Right lobe of liver (tissue), 6 donors: ENCODE measurements around the gene DNM3. TPM values are rescaled to one million over a fixed set of nuclear protein-coding genes. Genes with fewer than 3 reads are reported as not detected.
A peak's percentile ranks its signal among the peaks of the same experiment; 100 is the strongest.

Source experiments
- ATAC-seq, 4 donors: fragments of 200-7000 bp; cut with Tn5 transposase; one replicate each; pipeline ENCODE4 v1.9.1; 2020; ENCODE audit warnings: mild to moderate bottlenecking in 4 of 4, moderate library complexity in 4 of 4
- DNase-seq, 3 donors: peaks; one replicate each; pipeline ENCODE4 v3.0.0-alpha.2; 2020
- H3K27ac ChIP-seq, 3 donors: fragments of 200-600 bp; one replicate each; pipeline ENCODE4 v1.8.0; 2022
- H3K27me3 ChIP-seq, 2 donors: fragments of 200-600 bp; one replicate each; pipeline ENCODE4 v1.8.0; 2022
- H3K36me3 ChIP-seq, 4 donors: fragments of 200-600 bp; sonication (generic) in 1 of 4; one replicate each; pipeline versions ENCODE4 v1.5.1 to v1.8.0; 2017 to 2022; ENCODE audit warnings: control low read depth in 1 of 4
- H3K4me1 ChIP-seq, 4 donors: fragments of 200-600 bp; sonication (generic) in 1 of 4; one replicate each; pipeline versions ENCODE4 v1.5.1 to v1.8.0; 2017 to 2022; ENCODE audit warnings: control low read depth in 1 of 4
- H3K4me3 ChIP-seq, 3 donors: fragments of 200-600 bp; one replicate each; pipeline ENCODE4 v1.8.0; 2022
- H3K9me3 ChIP-seq, 4 donors: fragments of 200-600 bp; sonication (generic) in 1 of 4; one replicate each; pipeline versions ENCODE4 v1.5.1 to v1.8.0; 2017 to 2022; ENCODE audit warnings: control low read depth in 1 of 4
- CTCF ChIP-seq, 4 donors: fragments of 200-600 bp in 3 of 4; fragments of 450-650 bp in 1 of 4; IDR thresholded peaks; one replicate each; pipeline versions ENCODE4 v1.5.1 to v1.8.0; 2016 to 2022; ENCODE audit warnings: antibody characterized with exemption in 4 of 4, mild to moderate bottlenecking in 2 of 4
- POLR2A ChIP-seq: fragments of 450-650 bp; IDR thresholded peaks from one replicate; pipeline ENCODE4 v1.6.1; 2017; ENCODE audit warnings: antibody characterized with exemption, mild to moderate bottlenecking
- WGBS: methylation state at CpG from one replicate; pipeline ENCODE4 v1.1.6; 2018; ENCODE audit warnings: low coverage, low lambda C conversion rate; ENCODE audit not compliant: insufficient coverage; ENCODE audit errors: missing lambda C conversion rate; 5-methylcytosine and 5-hydroxymethylcytosine counted together
- intact Hi-C, 2 donors: fragments of 100-400 bp; cut with DNase I; formaldehyde crosslinking; loops; one replicate each; pipeline versions ENCODE4 v1.11.2 to v1.14.1; 2022
- total RNA-seq, 6 experiments: library from RNA; depleted of rRNA in 2 of 6; stranded (reverse); fragments of >200 nt in 2 of 6; fragmentation: NEBNext Ultra II Directional in 3 of 6; extraction: Animal tissue kit (Norgen Biotek cat#: 25700) in 3 of 6; gene quantifications; one replicate each; pipeline versions ENCODE4 v1.1.0 to v1.2.4, GENCODE V29; 2016 to 2023
- donor health status: DM: no; HTN: yes; CAD: no.
- donor health status: DM: no; HTN: no; CAD: no.
- donor health status: DM: no; HTN: no; CAD: no.
- donor health status: DM: no; HTN: yes; CAD: no.
- donor health status: DM: no; HTN: yes; CAD: no.

DNM3 gene
- total RNA-seq, 6 experiments from 2014 or later = 0.29 to 0.92 (median 0.43) TPM

GRCh38 chr1:172138634-172139033 is 297.3 kb downstream of the DNM3 start:
- Histone ChIP-seq H3K27ac (no peak overlapping the region), H3K4me1 (no peaks in the 10 kb centered on the region), H3K36me3 (no peaks in the 10 kb centered on the region), H3K4me3 (no peak overlapping the region), H3K9me3 (no peaks in the 10 kb centered on the region), H3K27me3 (no peaks in the 10 kb centered on the region)
- WGBS = 82% methylated on average over 2 of the region's 2 CpGs
- intact Hi-C loops = no loop called here
- no peak for DNase-seq
- TF ChIP-seq CTCF (IDR thresholded peaks at IDR 0.05) = no peak
- TF ChIP-seq POLR2A = no peak
- ATAC-seq = no peak

GRCh38 chr1:172139196-172139595 is 297.9 kb downstream of the DNM3 start:
- Histone ChIP-seq H3K9me3 (no peaks in the 10 kb centered on the region), H3K4me1 (no peaks in the 10 kb centered on the region), H3K27me3 (no peaks in the 10 kb centered on the region), H3K4me3 (no peak overlapping the region), H3K36me3 (no peaks in the 10 kb centered on the region), H3K27ac (no peak overlapping the region)
- DNase-seq (no peak), ATAC-seq (no peak)
- WGBS = 67% methylated on average over 1 of the region's 1 CpG
- intact Hi-C loops = no loop called here
- no peak for TF ChIP-seq POLR2A
- no peak for TF ChIP-seq CTCF (IDR thresholded peaks at IDR 0.05)

DNA sequence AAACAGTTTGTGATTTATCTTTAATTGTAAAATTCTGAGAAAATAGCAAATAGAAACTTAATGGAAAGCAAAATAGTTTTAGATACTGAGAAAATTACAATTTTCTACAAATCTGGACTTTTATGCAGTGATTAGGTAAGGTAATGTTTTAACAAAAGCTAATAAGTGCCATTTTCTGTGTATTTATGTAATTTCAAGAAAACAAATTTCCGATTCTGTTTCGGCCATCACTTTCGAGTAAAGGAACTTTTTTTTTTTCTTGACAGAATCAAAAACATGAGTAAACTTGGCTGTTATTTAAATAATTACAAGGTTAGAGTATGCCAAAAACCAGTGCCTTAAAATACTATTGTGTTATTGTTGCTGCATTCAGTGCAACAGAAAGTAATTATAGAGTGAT is 298.8 kb downstream of the DNM3 start:
- H3K4me3 ChIP-seq = no peak overlapping the region
- H3K9me3 ChIP-seq = no peaks in the 10 kb centered on the region
- H3K27ac ChIP-seq = peak overlapping the region in 2 of 3 donors; percentile 6 to 28
- DNase-seq = no peak
- intact Hi-C loops = no loop called here
- no peaks in the 10 kb centered on the region for H3K36me3 ChIP-seq
- ATAC-seq = no peak
- H3K27me3 ChIP-seq = no peaks in the 10 kb centered on the region
- TF ChIP-seq POLR2A (no peak), CTCF (IDR thresholded peaks at IDR 0.05) (no peak)
- H3K4me1 ChIP-seq = no peaks in the 10 kb centered on the region
- 80% methylated on average over 3 of the region's 3 CpGs for WGBS

DNA sequence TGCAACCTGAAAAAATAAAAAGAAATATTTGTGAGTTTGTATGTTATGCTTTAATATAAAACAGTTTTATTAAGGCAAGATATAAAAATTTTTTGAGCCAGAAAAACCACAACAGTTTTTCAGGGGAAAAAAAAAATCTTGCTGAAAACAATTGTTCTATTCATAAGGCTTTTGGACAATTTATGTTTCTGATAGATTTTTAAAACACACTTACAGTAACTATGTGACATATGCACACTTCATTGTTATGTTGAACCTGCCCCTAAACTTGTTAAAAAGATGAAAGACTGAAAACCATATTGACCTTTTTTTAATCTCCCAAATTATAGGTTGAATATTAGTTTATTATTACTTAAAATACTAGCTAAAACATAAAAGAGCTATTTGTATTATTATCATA is 299.3 kb downstream of the DNM3 start:
- no peak for ATAC-seq
- no peak overlapping the region for H3K4me3 ChIP-seq
- TF ChIP-seq CTCF (IDR thresholded peaks at IDR 0.05) = no peak
- no peak for TF ChIP-seq POLR2A

DNA sequence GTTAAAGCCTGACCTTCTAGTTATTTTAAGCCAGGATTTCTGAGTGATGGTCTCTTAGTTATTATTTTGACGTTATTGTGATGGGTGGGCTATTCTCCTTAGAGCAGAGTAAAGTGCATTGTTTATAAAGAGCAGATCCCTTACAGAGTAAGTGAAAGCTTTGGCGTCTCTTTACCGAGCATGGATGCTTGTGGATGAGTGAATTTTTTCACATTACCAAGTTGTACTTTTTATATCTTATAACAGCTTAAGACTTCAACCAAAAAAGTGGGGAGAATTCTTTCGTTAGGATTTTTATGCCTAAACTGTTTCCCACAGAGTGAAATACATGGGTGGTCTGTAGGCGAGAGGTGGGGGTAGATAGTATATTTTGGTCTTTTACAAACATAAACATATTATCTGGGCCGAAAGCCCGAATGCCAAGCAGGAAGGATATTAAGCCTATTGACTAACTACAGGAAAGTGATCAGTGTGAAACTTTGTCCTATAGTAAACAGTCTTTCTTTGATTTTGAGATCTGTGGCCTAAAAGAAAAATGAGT is 300.1 kb downstream of the DNM3 start:
- intact Hi-C loops = no loop called here
- ATAC-seq = no peak
- peak overlapping the region; percentile 38 to 52 (median 39) for H3K27ac ChIP-seq

More for the DNA sequence above, 299.3 kb downstream of the DNM3 start:
- no peaks in the 10 kb centered on the region for H3K27me3 ChIP-seq
- intact Hi-C loops = no loop called here
- H3K27ac ChIP-seq = peak overlapping the region in 1 of 3 donors; percentile 8
- no peaks in the 10 kb centered on the region for H3K4me1 ChIP-seq
- no peaks in the 10 kb centered on the region for H3K36me3 ChIP-seq
- no peaks in the 10 kb centered on the region for H3K9me3 ChIP-seq
- no peak for DNase-seq

More for the DNA sequence above, 300.1 kb downstream of the DNM3 start:
- 44% methylated on average over 7 of the region's 7 CpGs for WGBS
- TF ChIP-seq CTCF (IDR thresholded peaks at IDR 0.05) = no peak
- no peak for TF ChIP-seq POLR2A
- Histone ChIP-seq H3K27me3 (no peaks in the 10 kb centered on the region), H3K36me3 (no peaks in the 10 kb centered on the region), H3K4me3 (peak overlapping the region in 1 of 3 donors; percentile 37), H3K9me3 (no peaks in the 10 kb centered on the region), H3K4me1 (no peaks in the 10 kb centered on the region)
- DNase-seq = no peak
